Peyer's patch (tissue), 4 donors: ENCODE results near the gene KRT72.

Source experiments
- POLR2A ChIP-seq, 2 donors: fragments of 450-650 bp; IDR thresholded peaks; one replicate each; pipeline ENCODE4 v1.5.1; 2017; ENCODE audit warnings: antibody characterized with exemption in 2 of 2, mild to moderate bottlenecking in 2 of 2, moderate library complexity in 2 of 2
- TF ChIP-seq, protein P1 (sequence below), 6 experiments: fragments of 450-650 bp in 4 of 6; fragments of 200-600 bp in 2 of 6; sonication (generic) in 1 of 6; IDR thresholded peaks; one replicate each; pipeline ENCODE4 v1.5.1; 2017 to 2019; ENCODE audit warnings: antibody characterized with exemption in 6 of 6, mild to moderate bottlenecking in 3 of 6, moderate library complexity in 1 of 6

DNA sequence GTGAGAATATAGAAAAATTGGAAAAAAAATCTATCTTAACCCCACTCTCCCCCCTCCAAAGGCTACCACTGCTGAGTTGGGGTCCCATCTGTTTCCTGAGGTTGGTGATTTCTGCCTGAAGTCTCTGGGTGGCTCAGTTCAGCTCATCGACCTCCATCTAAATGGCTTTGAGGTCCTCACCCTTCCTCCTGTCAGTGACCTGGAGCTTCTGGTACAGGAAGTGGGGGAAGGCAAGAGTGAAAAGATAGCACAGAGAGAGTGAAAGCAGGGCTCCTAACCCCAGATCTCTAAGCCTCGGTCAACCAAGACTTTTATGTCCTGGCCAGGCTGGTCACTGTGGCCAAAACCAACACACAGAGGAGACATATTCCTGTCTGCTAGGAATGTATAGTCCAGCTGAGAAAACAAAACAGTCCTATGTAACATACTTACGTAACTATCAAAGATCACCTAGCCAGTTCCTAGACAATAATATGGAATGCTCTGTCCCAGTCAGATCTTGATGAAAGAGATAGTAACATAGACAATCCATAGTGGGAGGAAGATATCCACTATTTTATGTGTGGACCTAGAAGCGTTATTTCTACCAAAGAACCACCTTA lies 29.4 kb upstream of the KRT72 start:
- TF ChIP-seq, protein P1, sequence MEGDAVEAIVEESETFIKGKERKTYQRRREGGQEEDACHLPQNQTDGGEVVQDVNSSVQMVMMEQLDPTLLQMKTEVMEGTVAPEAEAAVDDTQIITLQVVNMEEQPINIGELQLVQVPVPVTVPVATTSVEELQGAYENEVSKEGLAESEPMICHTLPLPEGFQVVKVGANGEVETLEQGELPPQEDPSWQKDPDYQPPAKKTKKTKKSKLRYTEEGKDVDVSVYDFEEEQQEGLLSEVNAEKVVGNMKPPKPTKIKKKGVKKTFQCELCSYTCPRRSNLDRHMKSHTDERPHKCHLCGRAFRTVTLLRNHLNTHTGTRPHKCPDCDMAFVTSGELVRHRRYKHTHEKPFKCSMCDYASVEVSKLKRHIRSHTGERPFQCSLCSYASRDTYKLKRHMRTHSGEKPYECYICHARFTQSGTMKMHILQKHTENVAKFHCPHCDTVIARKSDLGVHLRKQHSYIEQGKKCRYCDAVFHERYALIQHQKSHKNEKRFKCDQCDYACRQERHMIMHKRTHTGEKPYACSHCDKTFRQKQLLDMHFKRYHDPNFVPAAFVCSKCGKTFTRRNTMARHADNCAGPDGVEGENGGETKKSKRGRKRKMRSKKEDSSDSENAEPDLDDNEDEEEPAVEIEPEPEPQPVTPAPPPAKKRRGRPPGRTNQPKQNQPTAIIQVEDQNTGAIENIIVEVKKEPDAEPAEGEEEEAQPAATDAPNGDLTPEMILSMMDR (IDR thresholded peaks at IDR 0.05) = no peak
- no peak for TF ChIP-seq POLR2A (IDR thresholded peaks at IDR 0.05)
